ENCODE results near the gene ACOT11. TPM values are rescaled to one million over a fixed set of nuclear protein-coding genes. Genes with fewer than 3 reads are reported as not detected.

The ACOT11 gene
- total RNA-seq, 2 donors from 2014 or later = 5.6 to 6.0 TPM

- H3K36me3 Mint-ChIP-seq (ENCODE audit: low read depth) = no peaks in the 10 kb centered on the region
These were observed 48.0 kb downstream of the ACOT11 start for GRCh38 chr1:54595956-54596498.

GRCh38 chr1:54596756-54597155 is 48.7 kb downstream of the ACOT11 start:
- WGBS, 2 experiments (ENCODE audit: insufficient coverage in 1 of 2, insufficient read length in 1 of 2) = 91 to 93% methylated on average over 3 of the region's 3 CpGs
- H3K9me3 ChIP-seq (ENCODE audit: control insufficient read depth, low read length) = no peaks in the 10 kb centered on the region
- H3K4me3 ChIP-seq (ENCODE audit: low read length) = no peak overlapping the region
- no peaks in the 10 kb centered on the region for H3K36me3 ChIP-seq (ENCODE audit: control insufficient read depth, insufficient read depth, low read length)
- H3K4me1 Mint-ChIP-seq = no peaks in the 10 kb centered on the region
- H3K36me3 Mint-ChIP-seq (ENCODE audit: low read depth) = no peaks in the 10 kb centered on the region
- no peak overlapping the region for H3K27ac ChIP-seq (ENCODE audit: low read depth, low read length)
- no peak for DNase-seq
- no peaks in the 10 kb centered on the region for H3K4me1 ChIP-seq (ENCODE audit: control insufficient read depth, insufficient read depth, low read length)
- H3K27ac Mint-ChIP-seq = no peak overlapping the region
- H3K4me3 Mint-ChIP-seq = no peak overlapping the region
- no peaks in the 10 kb centered on the region for H3K9me3 Mint-ChIP-seq
- H3K27me3 Mint-ChIP-seq (ENCODE audit: insufficient read depth) = no peaks in the 10 kb centered on the region
- TF ChIP-seq, protein P1, sequence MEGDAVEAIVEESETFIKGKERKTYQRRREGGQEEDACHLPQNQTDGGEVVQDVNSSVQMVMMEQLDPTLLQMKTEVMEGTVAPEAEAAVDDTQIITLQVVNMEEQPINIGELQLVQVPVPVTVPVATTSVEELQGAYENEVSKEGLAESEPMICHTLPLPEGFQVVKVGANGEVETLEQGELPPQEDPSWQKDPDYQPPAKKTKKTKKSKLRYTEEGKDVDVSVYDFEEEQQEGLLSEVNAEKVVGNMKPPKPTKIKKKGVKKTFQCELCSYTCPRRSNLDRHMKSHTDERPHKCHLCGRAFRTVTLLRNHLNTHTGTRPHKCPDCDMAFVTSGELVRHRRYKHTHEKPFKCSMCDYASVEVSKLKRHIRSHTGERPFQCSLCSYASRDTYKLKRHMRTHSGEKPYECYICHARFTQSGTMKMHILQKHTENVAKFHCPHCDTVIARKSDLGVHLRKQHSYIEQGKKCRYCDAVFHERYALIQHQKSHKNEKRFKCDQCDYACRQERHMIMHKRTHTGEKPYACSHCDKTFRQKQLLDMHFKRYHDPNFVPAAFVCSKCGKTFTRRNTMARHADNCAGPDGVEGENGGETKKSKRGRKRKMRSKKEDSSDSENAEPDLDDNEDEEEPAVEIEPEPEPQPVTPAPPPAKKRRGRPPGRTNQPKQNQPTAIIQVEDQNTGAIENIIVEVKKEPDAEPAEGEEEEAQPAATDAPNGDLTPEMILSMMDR (conservative IDR thresholded peaks at IDR 0.05) = no peak
- H3K9ac ChIP-seq (ENCODE audit: extremely low read depth, low read length, poor library complexity, severe bottlenecking) = no peak overlapping the region
- H3K27me3 ChIP-seq (ENCODE audit: control insufficient read depth, insufficient read depth, low read length, poor library complexity, severe bottlenecking) = no peaks in the 10 kb centered on the region

More at GRCh38 chr1:54595956-54596498, 48.0 kb downstream of the ACOT11 start:
- Histone ChIP-seq H3K27me3 (ENCODE audit: control insufficient read depth, insufficient read depth, low read length, poor library complexity, severe bottlenecking) (no peaks in the 10 kb centered on the region), H3K4me3 (ENCODE audit: low read length) (no peak overlapping the region), H3K9me3 (ENCODE audit: control insufficient read depth, low read length) (no peaks in the 10 kb centered on the region), H3K27ac (ENCODE audit: low read depth, low read length) (no peak overlapping the region), H3K4me1 (ENCODE audit: control insufficient read depth, insufficient read depth, low read length) (no peaks in the 10 kb centered on the region), H3K9ac (ENCODE audit: extremely low read depth, low read length, poor library complexity, severe bottlenecking) (no peak overlapping the region), H3K36me3 (ENCODE audit: control insufficient read depth, insufficient read depth, low read length) (no peaks in the 10 kb centered on the region)
- Mint-ChIP-seq H3K4me1 (no peaks in the 10 kb centered on the region), H3K4me3 (no peak overlapping the region), H3K9me3 (no peaks in the 10 kb centered on the region), H3K27me3 (ENCODE audit: insufficient read depth) (no peaks in the 10 kb centered on the region), H3K27ac (no peak overlapping the region)
- WGBS, 2 experiments (ENCODE audit: insufficient coverage in 1 of 2, insufficient read length in 1 of 2) = 91 to 100% methylated on average over 2 to 3 of the region's 3 CpGs
- no peak for DNase-seq
- TF ChIP-seq, protein P1 (conservative IDR thresholded peaks at IDR 0.05) = no peak

GRCh38 chr1:54597455-54598030 is 49.5 kb downstream of the ACOT11 start:
- no peak overlapping the region for H3K27ac Mint-ChIP-seq
- 41 to 75% methylated on average over 2 to 3 of the region's 3 CpGs for WGBS, 2 experiments (ENCODE audit: insufficient coverage in 1 of 2, insufficient read length in 1 of 2)
- H3K4me1 Mint-ChIP-seq = no peaks in the 10 kb centered on the region
- no peak overlapping the region for H3K4me3 Mint-ChIP-seq
- Histone ChIP-seq H3K9me3 (ENCODE audit: control insufficient read depth, low read length) (no peaks in the 10 kb centered on the region), H3K27ac (ENCODE audit: low read depth, low read length) (no peak overlapping the region), H3K36me3 (ENCODE audit: control insufficient read depth, insufficient read depth, low read length) (no peaks in the 10 kb centered on the region), H3K9ac (ENCODE audit: extremely low read depth, low read length, poor library complexity, severe bottlenecking) (no peak overlapping the region), H3K4me3 (ENCODE audit: low read length) (no peak overlapping the region), H3K4me1 (ENCODE audit: control insufficient read depth, insufficient read depth, low read length) (no peaks in the 10 kb centered on the region), H3K27me3 (ENCODE audit: control insufficient read depth, insufficient read depth, low read length, poor library complexity, severe bottlenecking) (no peaks in the 10 kb centered on the region)
- TF ChIP-seq, protein P1 (conservative IDR thresholded peaks at IDR 0.05) = no peak
- no peaks in the 10 kb centered on the region for H3K27me3 Mint-ChIP-seq (ENCODE audit: insufficient read depth)
- no peaks in the 10 kb centered on the region for H3K9me3 Mint-ChIP-seq
- no peak for DNase-seq
- no peaks in the 10 kb centered on the region for H3K36me3 Mint-ChIP-seq (ENCODE audit: low read depth)

All from endodermal cell (in vitro differentiated cells).